ENCODE measurements around the gene ZFYVE9.
"Not testable (repeated sequence)": the region's sequence is repeated elsewhere in the genome, so short reads cannot be mapped to it uniquely, and the experiment has no call there.

ZFYVE9 gene

DNA sequence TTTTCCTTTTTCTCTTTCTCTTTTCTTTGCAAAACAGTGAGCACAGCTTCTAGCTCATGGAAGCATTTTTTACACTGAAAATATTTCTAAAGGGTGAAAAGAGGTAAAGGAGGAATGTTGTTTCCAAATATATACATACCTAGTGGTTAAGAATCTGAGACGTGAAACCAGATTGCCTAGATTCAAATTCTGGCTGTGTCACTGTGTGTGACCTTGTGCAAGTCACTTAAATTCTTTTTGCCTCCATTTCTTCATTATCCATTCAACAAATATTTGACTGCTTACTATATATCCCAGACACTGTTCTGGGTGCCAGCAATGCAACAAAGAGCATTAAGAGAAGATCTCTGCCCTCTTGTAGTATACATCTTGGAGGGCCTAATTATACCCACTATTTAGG, 53.3 kb downstream of the ZFYVE9 start:
- TF ChIP-seq, protein P1, sequence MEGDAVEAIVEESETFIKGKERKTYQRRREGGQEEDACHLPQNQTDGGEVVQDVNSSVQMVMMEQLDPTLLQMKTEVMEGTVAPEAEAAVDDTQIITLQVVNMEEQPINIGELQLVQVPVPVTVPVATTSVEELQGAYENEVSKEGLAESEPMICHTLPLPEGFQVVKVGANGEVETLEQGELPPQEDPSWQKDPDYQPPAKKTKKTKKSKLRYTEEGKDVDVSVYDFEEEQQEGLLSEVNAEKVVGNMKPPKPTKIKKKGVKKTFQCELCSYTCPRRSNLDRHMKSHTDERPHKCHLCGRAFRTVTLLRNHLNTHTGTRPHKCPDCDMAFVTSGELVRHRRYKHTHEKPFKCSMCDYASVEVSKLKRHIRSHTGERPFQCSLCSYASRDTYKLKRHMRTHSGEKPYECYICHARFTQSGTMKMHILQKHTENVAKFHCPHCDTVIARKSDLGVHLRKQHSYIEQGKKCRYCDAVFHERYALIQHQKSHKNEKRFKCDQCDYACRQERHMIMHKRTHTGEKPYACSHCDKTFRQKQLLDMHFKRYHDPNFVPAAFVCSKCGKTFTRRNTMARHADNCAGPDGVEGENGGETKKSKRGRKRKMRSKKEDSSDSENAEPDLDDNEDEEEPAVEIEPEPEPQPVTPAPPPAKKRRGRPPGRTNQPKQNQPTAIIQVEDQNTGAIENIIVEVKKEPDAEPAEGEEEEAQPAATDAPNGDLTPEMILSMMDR (IDR thresholded peaks at IDR 0.05; ENCODE audit: low read depth, low read length), result no peak
- Histone ChIP-seq H3K4me1 (no peaks in the 10 kb centered on the region), H3K9me3 (no peaks in the 10 kb centered on the region), H3K4me3 (ENCODE audit: low read depth, low read length) (no peak overlapping the region), H3K36me3 (no peaks in the 10 kb centered on the region), H3K27me3 (no peaks in the 10 kb centered on the region)
- DNase-seq, result no peak

DNA sequence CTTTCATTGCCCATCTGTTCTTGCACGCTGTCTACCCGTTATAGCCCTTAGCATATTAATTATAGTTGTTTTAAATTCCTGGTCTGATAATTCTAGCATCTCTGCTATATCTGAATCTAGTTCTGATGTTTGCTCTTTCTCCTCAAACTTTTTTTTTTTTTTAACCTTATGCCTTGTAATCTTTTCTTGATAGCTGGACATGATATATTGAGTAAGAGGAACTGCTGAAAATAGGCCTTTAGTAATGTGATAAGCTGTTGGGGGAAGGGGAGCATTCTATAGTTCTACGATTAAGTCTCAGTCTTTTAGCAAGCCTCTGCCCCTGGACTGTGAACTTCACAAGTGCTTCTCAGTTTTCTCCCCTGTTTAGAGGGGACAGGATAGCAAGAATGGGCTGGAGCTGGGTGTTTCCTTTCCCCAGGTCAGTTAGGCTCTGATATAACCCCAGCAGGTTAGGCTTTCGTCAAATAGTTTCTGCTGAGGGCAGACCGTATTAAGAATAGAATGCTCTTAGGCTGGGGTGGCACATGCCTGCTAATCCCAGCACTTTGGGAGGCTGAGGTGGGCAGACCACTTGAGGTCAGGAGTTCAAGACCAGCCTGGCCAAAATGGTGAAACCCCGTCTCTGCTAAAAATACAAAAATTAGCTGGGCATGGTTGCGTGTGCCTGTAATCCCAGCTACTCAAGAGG, 62.2 kb downstream of the ZFYVE9 start:
- Histone ChIP-seq H3K4me1 (no peaks in the 10 kb centered on the region), H3K9me3 (no peaks in the 10 kb centered on the region), H3K27me3 (no peaks in the 10 kb centered on the region), H3K36me3 (no peaks in the 10 kb centered on the region), H3K4me3 (ENCODE audit: low read depth, low read length) (no peak overlapping the region)
- TF ChIP-seq, protein P1 (IDR thresholded peaks at IDR 0.05; ENCODE audit: low read depth, low read length), result no peak
- no peak for DNase-seq

- no peaks in the 10 kb centered on the region for H3K36me3 ChIP-seq
- H3K9me3 ChIP-seq, result no peaks in the 10 kb centered on the region
- no peaks in the 10 kb centered on the region for H3K4me1 ChIP-seq
- no peaks in the 10 kb centered on the region for H3K27me3 ChIP-seq
- no peak for DNase-seq
- TF ChIP-seq, protein P1 (IDR thresholded peaks at IDR 0.05; ENCODE audit: low read depth, low read length), result no peak
- no peak overlapping the region for H3K4me3 ChIP-seq (ENCODE audit: low read depth, low read length)
These were observed 62.8 kb downstream of the ZFYVE9 start for GRCh38 chr1:52204696-52205095.

DNA sequence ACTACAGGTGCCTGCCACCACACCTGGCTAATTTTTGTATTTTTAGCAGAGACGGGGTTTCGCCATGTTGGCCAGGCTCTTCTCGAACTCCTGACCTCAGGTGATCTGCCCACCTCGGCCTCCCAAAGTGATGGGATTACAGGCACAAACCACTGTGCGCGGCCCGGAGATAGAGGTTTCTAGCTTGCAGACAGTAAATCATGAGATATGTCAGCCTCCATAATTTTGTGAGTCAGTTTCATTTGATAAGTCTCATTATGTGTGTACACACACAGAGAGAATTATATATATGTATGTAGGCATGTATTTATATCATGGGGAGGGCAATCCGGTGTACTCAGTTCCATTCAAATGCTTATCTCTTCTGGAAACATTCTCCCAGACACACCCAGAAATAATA, 64.8 kb downstream of the ZFYVE9 start:
- not testable (repeated sequence) for DNase-seq

GRCh38 chr1:52209429-52209828, 67.5 kb downstream of the ZFYVE9 start:
- H3K9me3 ChIP-seq, result no peaks in the 10 kb centered on the region
- DNase-seq, result no peak
- no peaks in the 10 kb centered on the region for H3K36me3 ChIP-seq
- TF ChIP-seq, protein P1 (IDR thresholded peaks at IDR 0.05; ENCODE audit: low read depth, low read length), result no peak
- H3K27me3 ChIP-seq, result no peaks in the 10 kb centered on the region
- no peak overlapping the region for H3K4me3 ChIP-seq (ENCODE audit: low read depth, low read length)
- no peaks in the 10 kb centered on the region for H3K4me1 ChIP-seq

More for the DNA sequence above, 64.8 kb downstream of the ZFYVE9 start:
- not testable (repeated sequence) for H3K4me3 ChIP-seq (ENCODE audit: low read depth, low read length); H3K36me3 ChIP-seq; H3K4me1 ChIP-seq; H3K9me3 ChIP-seq; H3K27me3 ChIP-seq

- Histone ChIP-seq H3K27me3 (no peaks in the 10 kb centered on the region), H3K9me3 (no peaks in the 10 kb centered on the region), H3K36me3 (no peaks in the 10 kb centered on the region), H3K4me3 (ENCODE audit: low read depth, low read length) (no peak overlapping the region), H3K4me1 (no peaks in the 10 kb centered on the region)
- no peak for DNase-seq
- TF ChIP-seq, protein P1 (IDR thresholded peaks at IDR 0.05; ENCODE audit: low read depth, low read length), result no peak
These were observed 68.2 kb downstream of the ZFYVE9 start for GRCh38 chr1:52210044-52210443.
